GM19455 (cell line): Measurements from ENCODE around the gene SERTM2.

ENCODE experiments used
- ATAC-seq: cut with Tn5 transposase; IDR thresholded peaks from one replicate; pipeline ENCODE4 v1.9.1; 2021; ENCODE audit not compliant: unreplicated experiment

Gene SERTM2

DNA sequence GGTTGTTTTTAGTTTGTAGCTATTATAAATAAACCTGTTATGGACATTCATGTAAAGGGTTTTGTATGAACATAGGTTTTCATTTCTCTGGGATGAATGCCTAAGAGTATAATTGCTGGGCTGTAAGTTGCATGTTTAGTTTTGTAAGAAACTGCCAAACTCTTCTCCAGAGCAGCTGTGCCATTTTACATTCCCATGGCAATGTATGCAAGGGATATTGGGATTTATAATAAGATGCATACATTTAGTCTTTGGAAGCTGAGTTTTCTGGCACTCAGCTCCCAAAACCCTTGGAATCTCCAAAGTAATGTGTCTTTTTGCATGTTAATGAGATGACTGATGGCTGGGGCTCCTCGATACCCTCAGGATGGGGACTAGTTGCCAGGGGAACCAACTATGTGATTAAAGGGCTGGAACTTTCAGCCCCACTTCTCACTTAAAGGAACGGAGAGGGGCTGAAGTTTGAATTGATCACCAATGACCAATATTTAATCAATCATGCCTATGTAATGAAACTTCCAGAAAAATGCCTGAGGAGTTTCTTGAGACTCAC lies 44.0 kb downstream of the SERTM2 start:
- no peak for ATAC-seq

- ATAC-seq, result no peak
Measured at GRCh38 chrX:111560801-111561200, 49.4 kb downstream of the SERTM2 start.

DNA sequence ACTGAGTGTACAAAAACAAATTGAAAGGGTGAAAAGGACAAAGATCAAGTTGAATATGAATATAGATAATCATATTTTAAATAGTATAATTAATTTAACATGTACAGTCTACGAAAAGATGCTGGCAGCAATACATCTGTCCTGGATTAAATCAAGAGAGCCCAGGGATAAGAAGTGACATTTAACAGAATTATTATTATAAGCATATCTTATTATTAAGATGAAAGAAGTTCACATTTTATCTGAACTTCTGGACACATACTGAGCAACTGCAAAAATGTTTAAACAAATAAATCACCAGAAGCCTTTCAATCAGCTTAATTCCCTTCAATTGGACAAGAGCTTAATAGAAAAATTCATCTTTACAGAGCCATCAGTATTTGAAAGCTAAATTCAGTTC lies 50.4 kb downstream of the SERTM2 start:
- no peak for ATAC-seq

DNA sequence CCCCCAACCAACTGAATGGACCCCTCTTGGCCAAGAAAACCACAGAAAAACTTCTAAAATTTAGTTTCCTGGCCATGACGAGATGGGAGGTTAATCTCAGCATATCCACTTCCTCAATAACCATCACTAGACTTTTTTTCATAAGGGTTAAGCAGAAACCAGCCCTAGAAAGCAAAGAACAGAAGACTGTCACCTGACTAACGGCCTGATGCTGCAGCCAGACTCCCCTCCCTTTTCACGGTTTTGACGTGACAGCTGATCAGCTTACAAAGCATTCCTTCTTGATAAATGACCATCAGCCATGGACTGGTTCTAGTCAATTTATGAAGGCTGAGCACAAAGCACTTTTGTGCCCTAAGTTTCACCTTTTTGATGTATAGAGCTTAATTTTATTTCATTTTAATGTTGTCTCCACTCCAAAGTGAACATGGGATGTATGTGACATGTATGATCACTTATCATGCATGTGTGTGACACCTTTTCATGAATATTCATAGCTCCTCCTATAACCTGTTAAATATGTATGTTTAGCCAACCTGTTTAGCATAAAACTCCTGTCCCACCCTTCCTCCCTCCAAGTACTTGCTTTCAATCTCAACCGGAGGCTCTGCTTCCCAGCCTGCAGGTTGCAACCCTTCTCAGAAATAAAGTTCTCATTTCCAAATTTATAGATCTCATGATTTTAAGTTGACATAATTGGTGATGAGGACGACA lies 56.3 kb downstream of the SERTM2 start:
- ATAC-seq, result no peak

DNA sequence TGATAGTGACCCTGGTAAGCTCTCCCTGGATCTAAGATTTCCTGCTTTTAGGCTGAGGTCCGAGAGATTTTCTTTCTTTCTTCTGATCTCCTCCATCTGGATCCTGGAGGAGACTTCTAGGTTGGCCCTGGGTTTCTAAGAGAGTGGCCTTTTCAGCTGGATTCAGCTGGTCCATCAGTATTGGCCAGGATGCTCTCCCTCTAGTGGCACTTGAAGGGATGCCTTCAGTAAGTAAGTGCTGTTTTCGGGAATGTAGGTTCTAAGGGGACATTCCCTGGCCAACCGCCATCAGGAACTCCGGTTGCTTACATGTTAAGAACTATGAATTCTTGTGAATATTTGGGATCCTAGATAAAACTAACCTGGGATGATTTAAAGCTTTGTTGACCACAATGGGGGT lies 56.9 kb downstream of the SERTM2 start:
- no peak for ATAC-seq

GRCh38 chrX:111568817-111569216 lies 57.4 kb downstream of the SERTM2 start:
- ATAC-seq, result no peak
